NCI-H2107 treated with DMSO at 0.1 percent for 48 hours (cell line): ENCODE results near the gene PLEKHJ1.
"Not testable (repeated sequence)": the region's sequence is repeated elsewhere in the genome, so short reads cannot be mapped to it uniquely, and the experiment has no call there.

Experiments used
- DNase-seq: peaks from one replicate; lab custom pipeline; 2025; ENCODE audit not compliant: unreplicated experiment; lab: John Stamatoyannopoulos, UW

The PLEKHJ1 gene

GRCh38 chr19:2236314-2237050 lies at the start of gene PLEKHJ1, which contains the start of gene SF3A2:
Gene PLEKHJ1, minus strand, starts transcription at chr19:2236329. Its CDS starts 81 bp downstream, at chr19:2236248.
Gene SF3A2, plus strand, starts transcription at chr19:2236824. Its CDS starts 6,595 bp downstream, at chr19:2243419.
- peak; percentile 92 for DNase-seq

DNA sequence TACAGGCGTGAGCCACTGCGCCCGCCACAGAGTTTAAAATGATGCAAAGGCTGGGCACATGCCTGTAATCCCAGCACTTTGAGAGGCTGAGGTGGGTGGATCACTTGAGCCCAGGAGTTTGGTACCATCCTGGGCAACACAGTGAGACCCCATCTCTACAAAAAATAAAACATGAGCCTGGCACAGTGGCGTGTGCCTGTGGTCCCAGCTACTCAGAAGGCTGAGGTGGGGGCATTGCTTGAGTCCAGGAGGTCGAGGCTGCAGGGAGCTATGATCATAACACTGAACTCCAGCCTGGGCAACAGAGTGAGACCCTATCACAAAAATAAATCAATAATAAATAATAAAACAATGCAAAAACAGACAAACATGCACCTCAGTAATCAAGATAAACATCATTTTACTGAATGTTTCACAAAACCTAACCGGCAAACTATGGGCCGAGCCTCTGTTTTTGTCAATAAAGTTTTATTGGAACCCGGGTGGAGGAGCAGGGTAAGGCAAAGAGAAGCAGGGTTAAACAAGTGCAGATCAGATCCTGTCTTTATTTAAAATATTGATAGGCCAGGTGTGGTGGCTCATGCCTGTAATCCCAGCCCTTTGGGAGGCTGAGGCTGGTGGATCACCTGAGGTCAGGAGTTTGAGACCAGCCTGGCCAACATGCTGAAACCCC lies 47.8 kb upstream of the PLEKHJ1 start:
- no peak for DNase-seq

DNA sequence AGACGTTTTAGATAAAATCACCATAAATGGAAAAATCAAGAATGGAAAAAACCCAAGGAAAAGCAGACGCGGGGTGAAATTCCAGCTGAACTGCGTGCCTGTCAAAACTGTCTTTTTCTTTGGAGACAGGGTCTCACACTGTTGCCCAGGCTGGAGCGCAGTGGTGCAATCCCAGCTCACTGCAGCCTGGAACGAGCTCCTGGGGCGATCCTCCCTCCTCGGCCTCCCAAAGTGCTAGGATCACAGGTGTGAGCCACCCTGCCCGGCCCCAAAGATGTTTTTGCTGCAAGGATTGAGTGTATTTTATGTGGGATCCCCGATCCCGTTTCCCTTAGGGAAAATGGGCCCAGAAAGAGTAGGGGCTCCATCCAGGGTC lies 46.7 kb upstream of the PLEKHJ1 start:
- no peak for DNase-seq

- DNase-seq = no peak
Observed at GRCh38 chr19:2282062-2282861, 46.1 kb upstream of the PLEKHJ1 start, which contains the start of gene PEAK3. Gene PEAK3, minus strand, starts transcription at chr19:2282175. Its CDS starts 1,244 bp downstream, at chr19:2280931.

DNA sequence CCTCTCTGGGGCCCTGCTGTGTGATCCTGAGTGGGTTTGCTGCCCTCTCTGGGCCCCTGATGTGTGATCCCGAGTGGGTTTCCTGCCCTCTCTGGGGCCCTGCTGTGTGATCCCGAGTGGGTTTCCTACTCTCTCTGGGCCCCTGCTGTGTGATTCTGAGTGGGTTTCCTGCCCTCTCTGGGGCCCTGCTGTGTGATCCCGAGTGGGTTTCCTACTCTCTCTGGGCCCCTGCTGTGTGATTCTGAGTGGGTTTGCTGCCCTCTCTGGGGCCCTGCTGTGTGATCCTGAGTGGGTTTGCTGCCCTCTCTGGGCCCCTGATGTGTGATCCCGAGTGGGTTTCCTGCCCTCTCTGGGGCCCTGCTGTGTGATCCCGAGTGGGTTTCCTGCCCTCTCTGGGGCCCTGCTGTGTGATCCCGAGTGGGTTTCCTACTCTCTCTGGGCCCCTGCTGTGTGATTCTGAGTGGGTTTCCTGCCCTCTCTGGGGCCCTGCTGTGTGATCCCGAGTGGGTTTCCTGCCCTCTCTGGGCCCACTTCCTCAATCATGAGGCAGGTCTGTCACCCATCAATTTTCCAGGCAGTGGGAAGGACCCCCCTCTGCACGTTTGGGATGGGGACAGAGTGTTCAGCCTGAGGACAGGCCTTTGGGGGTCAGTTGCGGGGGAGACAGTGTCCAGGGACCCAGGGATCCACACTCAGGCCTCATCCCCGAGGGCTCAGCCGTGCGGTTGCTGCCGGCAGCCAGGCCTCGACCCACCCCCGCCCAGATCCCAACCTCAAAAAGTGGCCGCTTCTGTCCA lies 45.3 kb upstream of the PLEKHJ1 start:
- not testable (repeated sequence) for DNase-seq

- DNase-seq = no peak
Observed at GRCh38 chr19:2280633-2281264, 44.6 kb upstream of the PLEKHJ1 start.

GRCh38 chr19:2278459-2279158 lies 42.5 kb upstream of the PLEKHJ1 start:
- DNase-seq = no peak

GRCh38 chr19:2277138-2277537 lies 41.0 kb upstream of the PLEKHJ1 start:
- no peak for DNase-seq

GRCh38 chr19:2276429-2276986 lies 40.4 kb upstream of the PLEKHJ1 start:
- DNase-seq = no peak

- DNase-seq = no peak
Observed at GRCh38 chr19:2275588-2276428, 39.7 kb upstream of the PLEKHJ1 start.

- peak; percentile 40 for DNase-seq
Observed at GRCh38 chr19:2274931-2275535, 38.9 kb upstream of the PLEKHJ1 start.

DNA sequence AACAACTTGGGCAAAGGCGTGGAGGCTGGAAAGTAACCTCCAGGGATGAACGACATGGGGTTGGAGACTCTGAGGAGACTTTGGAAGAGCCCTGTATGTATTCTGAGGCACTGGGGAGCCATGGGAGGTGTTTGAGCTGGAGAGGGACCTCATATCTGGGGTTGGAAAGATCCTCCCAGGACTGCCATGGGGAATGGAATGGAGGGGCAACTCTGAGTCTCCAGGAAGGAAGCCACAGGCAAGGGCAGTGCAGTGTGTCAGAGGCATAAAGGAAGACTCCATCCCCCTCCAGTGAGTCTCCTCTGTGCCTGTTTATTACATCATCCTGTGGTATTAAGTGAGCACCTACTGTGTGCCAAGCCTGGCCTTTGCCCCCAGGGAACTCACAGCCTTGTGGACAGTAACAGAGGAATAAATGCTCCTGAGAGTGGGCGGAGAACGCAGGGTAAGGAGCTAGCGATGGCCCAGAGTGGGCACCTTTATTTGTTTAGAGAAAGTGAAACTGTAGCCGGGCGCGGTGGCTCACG lies 38.1 kb upstream of the PLEKHJ1 start:
- DNase-seq = no peak

GRCh38 chr19:2273356-2274184 lies 37.4 kb upstream of the PLEKHJ1 start:
- peak; percentile 55 for DNase-seq

GRCh38 chr19:2271234-2272103 lies 35.3 kb upstream of the PLEKHJ1 start:
- no peak for DNase-seq

- no peak for DNase-seq
Observed at GRCh38 chr19:2270423-2271233, 34.5 kb upstream of the PLEKHJ1 start.
